Ishikawa (cell line): ENCODE results near the gene C19orf67.

Experiments
- EGR1 ChIP-seq: IDR thresholded peaks from 2 replicates; pipeline ENCODE4 v1.6.1; 2012
- EP300 ChIP-seq: IDR thresholded peaks from 2 replicates; pipeline ENCODE4 v1.6.1; 2012; ENCODE audit warnings: borderline replicate concordance
- MAX ChIP-seq: IDR thresholded peaks from 2 replicates; pipeline ENCODE4 v1.6.1; 2012
- NFIC ChIP-seq: IDR thresholded peaks from 2 replicates; pipeline ENCODE4 v1.6.1; 2012
- YY1 ChIP-seq: IDR thresholded peaks from 2 replicates; pipeline ENCODE4 v1.6.1; 2012; ENCODE audit warnings: low read depth

DNA sequence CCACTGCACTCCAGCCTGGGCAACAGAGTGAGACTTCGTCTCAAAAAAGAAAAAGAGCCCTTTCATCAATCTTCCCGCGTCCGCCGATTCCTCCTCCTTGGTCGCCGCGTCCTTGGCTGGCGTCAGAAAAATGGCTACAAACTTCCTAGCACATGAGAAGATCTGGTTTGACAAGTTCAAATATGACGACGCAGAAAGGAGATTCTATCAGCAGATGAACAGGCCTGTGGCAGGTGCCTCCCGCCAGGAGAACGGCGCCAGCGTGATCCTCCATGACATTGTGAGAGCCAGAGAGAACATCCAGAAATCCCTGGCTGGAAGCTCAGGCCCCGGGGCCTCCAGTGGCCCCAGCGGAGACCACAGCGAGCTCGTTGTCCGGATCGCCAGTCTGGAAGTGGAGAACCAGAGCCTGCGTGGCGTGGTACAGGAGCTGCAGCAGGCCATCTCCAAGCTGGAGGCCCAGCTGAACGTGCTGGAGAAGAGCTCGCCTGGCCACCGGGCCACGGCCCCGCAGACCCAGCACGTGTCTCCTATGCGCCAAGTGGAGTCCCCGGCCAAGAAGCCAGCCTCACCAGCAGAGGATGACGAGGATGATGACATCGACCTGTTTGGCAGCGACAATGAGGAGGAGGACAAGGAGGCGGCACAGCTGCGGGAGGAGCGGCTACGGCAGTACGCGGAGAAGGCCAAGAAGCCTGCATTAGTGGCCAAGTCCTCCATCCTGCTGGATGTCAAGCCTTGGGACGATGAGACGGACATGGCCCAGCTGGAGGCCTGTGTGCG lies 15.1 kb downstream of the C19orf67 start:
- TF ChIP-seq NFIC, result no peak
- TF ChIP-seq YY1, result no peak
- no peak for TF ChIP-seq EGR1
- no peak for TF ChIP-seq MAX
- no peak for TF ChIP-seq EP300
